ENCODE measurements around the gene CD38.

CD38 gene

GRCh38 chr4:15894393-15894792 lies 116.3 kb downstream of the CD38 start:
- Histone ChIP-seq H3K36me3 (ENCODE audit: control insufficient read depth, insufficient read depth, low read length) (no peaks in the 10 kb centered on the region), H3K4me1 (ENCODE audit: control insufficient read depth, insufficient read depth, low read length) (no peaks in the 10 kb centered on the region), H3K9me3 (ENCODE audit: control insufficient read depth, low read length) (no peaks in the 10 kb centered on the region), H3K27ac (ENCODE audit: insufficient read depth, low read depth, low read length, poor library complexity, severe bottlenecking) (no peak overlapping the region), H3K27me3 (ENCODE audit: control insufficient read depth, insufficient read depth, low read length, poor library complexity, severe bottlenecking) (no peaks in the 10 kb centered on the region), H3K4me3 (ENCODE audit: insufficient read depth, low read depth, low read length) (no peak overlapping the region)
- 91 to 100% methylated on average over 1 of the region's 1 CpG for WGBS, 2 experiments

GRCh38 chr4:15894921-15895916 lies 117.1 kb downstream of the CD38 start:
- H3K9me3 ChIP-seq (ENCODE audit: control insufficient read depth, low read length), result no peaks in the 10 kb centered on the region
- no peak overlapping the region for H3K27ac ChIP-seq (ENCODE audit: insufficient read depth, low read depth, low read length, poor library complexity, severe bottlenecking)
- H3K36me3 ChIP-seq (ENCODE audit: control insufficient read depth, insufficient read depth, low read length), result no peaks in the 10 kb centered on the region
- H3K27me3 ChIP-seq (ENCODE audit: control insufficient read depth, insufficient read depth, low read length, poor library complexity, severe bottlenecking), result no peaks in the 10 kb centered on the region
- WGBS, 2 experiments, result 92 to 95% methylated on average over 3 to 4 of the region's 4 CpGs
- H3K4me3 ChIP-seq (ENCODE audit: insufficient read depth, low read depth, low read length), result no peak overlapping the region
- no peaks in the 10 kb centered on the region for H3K4me1 ChIP-seq (ENCODE audit: control insufficient read depth, insufficient read depth, low read length)

GRCh38 chr4:15897577-15897976 lies 119.4 kb downstream of the CD38 start:
- WGBS, 2 experiments, result 91 to 96% methylated on average over 2 of the region's 2 CpGs
- Histone ChIP-seq H3K4me3 (ENCODE audit: insufficient read depth, low read depth, low read length) (no peak overlapping the region), H3K27ac (ENCODE audit: insufficient read depth, low read depth, low read length, poor library complexity, severe bottlenecking) (no peak overlapping the region), H3K4me1 (ENCODE audit: control insufficient read depth, insufficient read depth, low read length) (no peaks in the 10 kb centered on the region), H3K36me3 (ENCODE audit: control insufficient read depth, insufficient read depth, low read length) (no peaks in the 10 kb centered on the region), H3K27me3 (ENCODE audit: control insufficient read depth, insufficient read depth, low read length, poor library complexity, severe bottlenecking) (no peaks in the 10 kb centered on the region), H3K9me3 (ENCODE audit: control insufficient read depth, low read length) (no peaks in the 10 kb centered on the region)

DNA sequence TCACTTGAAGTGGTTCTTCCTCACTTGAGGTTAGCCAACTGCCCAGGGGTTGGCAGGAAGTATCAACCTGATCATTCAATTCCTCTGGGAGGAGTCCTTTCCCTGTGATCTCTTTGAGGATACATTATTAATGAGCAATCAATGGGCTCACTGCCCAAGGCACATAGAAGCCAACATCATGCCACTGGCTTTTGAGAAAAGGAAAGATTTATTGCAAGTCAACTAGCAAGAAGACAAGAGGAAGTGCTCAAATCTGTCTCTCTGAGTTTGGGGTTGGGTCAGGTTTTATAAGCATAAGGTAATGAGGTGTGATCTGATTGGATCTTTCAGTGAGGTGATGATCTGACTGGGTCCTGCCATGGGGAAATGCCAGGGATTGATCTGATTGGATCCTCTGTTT lies 120.8 kb downstream of the CD38 start:
- no peaks in the 10 kb centered on the region for H3K27me3 ChIP-seq (ENCODE audit: control insufficient read depth, insufficient read depth, low read length, poor library complexity, severe bottlenecking)
- no peaks in the 10 kb centered on the region for H3K9me3 ChIP-seq (ENCODE audit: control insufficient read depth, low read length)
- no peak overlapping the region for H3K4me3 ChIP-seq (ENCODE audit: insufficient read depth, low read depth, low read length)
- no peaks in the 10 kb centered on the region for H3K4me1 ChIP-seq (ENCODE audit: control insufficient read depth, insufficient read depth, low read length)
- H3K27ac ChIP-seq (ENCODE audit: insufficient read depth, low read depth, low read length, poor library complexity, severe bottlenecking), result no peak overlapping the region
- H3K36me3 ChIP-seq (ENCODE audit: control insufficient read depth, insufficient read depth, low read length), result no peaks in the 10 kb centered on the region

- Histone ChIP-seq H3K4me1 (ENCODE audit: control insufficient read depth, insufficient read depth, low read length) (no peaks in the 10 kb centered on the region), H3K27ac (ENCODE audit: insufficient read depth, low read depth, low read length, poor library complexity, severe bottlenecking) (no peak overlapping the region), H3K27me3 (ENCODE audit: control insufficient read depth, insufficient read depth, low read length, poor library complexity, severe bottlenecking) (no peaks in the 10 kb centered on the region), H3K4me3 (ENCODE audit: insufficient read depth, low read depth, low read length) (no peak overlapping the region), H3K36me3 (ENCODE audit: control insufficient read depth, insufficient read depth, low read length) (no peaks in the 10 kb centered on the region), H3K9me3 (ENCODE audit: control insufficient read depth, low read length) (no peaks in the 10 kb centered on the region)
- WGBS, 2 experiments, result 89 to 100% methylated on average over 1 of the region's 1 CpG
Measured at GRCh38 chr4:15899511-15899910, 121.4 kb downstream of the CD38 start.

DNA sequence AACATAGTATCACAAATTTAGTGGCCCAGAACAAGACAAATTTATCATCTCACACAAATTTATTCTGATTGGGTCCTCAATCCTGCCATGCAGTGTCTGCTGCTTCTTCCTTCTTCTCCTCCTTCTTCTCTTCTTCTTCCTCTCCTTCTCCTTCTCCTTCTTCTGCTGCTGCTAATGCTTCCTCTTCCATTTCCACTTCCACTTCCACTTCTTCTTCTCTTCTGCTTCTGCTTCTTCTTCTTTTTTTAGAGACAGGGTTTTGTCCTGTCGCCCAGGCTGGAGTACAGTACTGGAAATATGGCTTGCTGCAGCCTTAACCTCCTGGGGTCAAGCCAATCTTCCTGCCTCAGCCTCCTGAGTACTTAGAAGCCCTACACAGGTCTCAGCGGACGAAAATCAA lies 122.9 kb downstream of the CD38 start:
- 91 to 95% methylated on average over 3 of the region's 3 CpGs for WGBS, 2 experiments
- Histone ChIP-seq H3K4me3 (ENCODE audit: insufficient read depth, low read depth, low read length) (no peak overlapping the region), H3K27ac (ENCODE audit: insufficient read depth, low read depth, low read length, poor library complexity, severe bottlenecking) (no peak overlapping the region), H3K27me3 (ENCODE audit: control insufficient read depth, insufficient read depth, low read length, poor library complexity, severe bottlenecking) (peaks cover 6% of the 10 kb centered on the region), H3K9me3 (ENCODE audit: control insufficient read depth, low read length) (no peaks in the 10 kb centered on the region), H3K4me1 (ENCODE audit: control insufficient read depth, insufficient read depth, low read length) (no peaks in the 10 kb centered on the region), H3K36me3 (ENCODE audit: control insufficient read depth, insufficient read depth, low read length) (no peaks in the 10 kb centered on the region)

DNA sequence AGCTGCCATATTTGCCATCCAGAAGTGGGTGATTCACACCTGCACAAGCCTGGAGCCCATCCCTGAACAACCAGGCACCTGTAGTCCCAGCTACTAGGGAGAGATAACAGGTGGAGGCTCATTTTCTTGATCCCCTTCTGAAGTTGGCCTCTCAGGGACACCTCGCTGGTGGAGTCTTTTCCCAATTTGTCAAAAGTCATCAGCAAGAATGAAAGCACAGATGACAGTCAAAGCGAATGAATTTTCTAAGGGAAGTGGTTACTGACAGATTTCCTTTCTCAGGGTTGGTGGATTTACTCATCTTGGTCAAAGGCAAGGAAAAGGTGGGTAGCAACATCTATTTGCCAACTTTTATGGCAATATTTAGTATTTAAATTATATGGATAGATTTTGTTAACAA lies 123.9 kb downstream of the CD38 start:
- Histone ChIP-seq H3K27me3 (ENCODE audit: control insufficient read depth, insufficient read depth, low read length, poor library complexity, severe bottlenecking) (peaks cover 8% of the 10 kb centered on the region), H3K4me1 (ENCODE audit: control insufficient read depth, insufficient read depth, low read length) (no peaks in the 10 kb centered on the region), H3K4me3 (ENCODE audit: insufficient read depth, low read depth, low read length) (no peak overlapping the region), H3K27ac (ENCODE audit: insufficient read depth, low read depth, low read length, poor library complexity, severe bottlenecking) (no peak overlapping the region), H3K9me3 (ENCODE audit: control insufficient read depth, low read length) (no peaks in the 10 kb centered on the region), H3K36me3 (ENCODE audit: control insufficient read depth, insufficient read depth, low read length) (no peaks in the 10 kb centered on the region)
- 93% methylated on average over 2 of the region's 2 CpGs for WGBS, 2 experiments

GRCh38 chr4:15902746-15903145 lies 124.6 kb downstream of the CD38 start:
- Histone ChIP-seq H3K27ac (ENCODE audit: insufficient read depth, low read depth, low read length, poor library complexity, severe bottlenecking) (no peak overlapping the region), H3K4me1 (ENCODE audit: control insufficient read depth, insufficient read depth, low read length) (no peaks in the 10 kb centered on the region)
- 91 to 97% methylated on average over 2 of the region's 2 CpGs for WGBS, 2 experiments

More at GRCh38 chr4:15902746-15903145, 124.6 kb downstream of the CD38 start:
- no peaks in the 10 kb centered on the region for H3K36me3 ChIP-seq (ENCODE audit: control insufficient read depth, insufficient read depth, low read length)
- no peak overlapping the region for H3K4me3 ChIP-seq (ENCODE audit: insufficient read depth, low read depth, low read length)
- peaks cover 8% of the 10 kb centered on the region for H3K27me3 ChIP-seq (ENCODE audit: control insufficient read depth, insufficient read depth, low read length, poor library complexity, severe bottlenecking)
- no peaks in the 10 kb centered on the region for H3K9me3 ChIP-seq (ENCODE audit: control insufficient read depth, low read length)
